Stimulated activated CD8-positive, alpha-beta memory T cell treated with anti-CD3 and anti-CD28 coated beads, Interleukin-2, amount 100 ng/mL, for 48 hours (primary cell): ENCODE data around the gene ACADM.
"Not testable (repeated sequence)": the region's sequence is repeated elsewhere in the genome, so short reads cannot be mapped to it uniquely, and the experiment has no call there.

Experiments used
- DNase-seq, 2 donors: peaks; one replicate each; pipeline ENCODE4 v3.0.0-alpha.2; 2020; ENCODE audit warnings: low read depth in 2 of 2

Gene ACADM

GRCh38 chr1:75724472-75725022 lies at the start of gene ACADM:
TSS of gene ACADM (plus strand) at chr1:75724709. CDS start at chr1:75724788, 79 bp downstream.
- DNase-seq: peak; percentile 84 to 85

GRCh38 chr1:75677443-75677842 lies 47.1 kb upstream of the ACADM start:
- DNase-seq: no peak

- DNase-seq: not testable (repeated sequence)
These were observed 46.5 kb upstream of the ACADM start for GRCh38 chr1:75677964-75678363.

- DNase-seq: no peak
These were observed 34.0 kb upstream of the ACADM start for GRCh38 chr1:75690547-75690946.

GRCh38 chr1:75693551-75693950 lies 31.0 kb upstream of the ACADM start:
- DNase-seq: no peak

GRCh38 chr1:75696000-75696399 lies 28.5 kb upstream of the ACADM start:
- DNase-seq: no peak

- no peak for DNase-seq
These were observed 17.3 kb upstream of the ACADM start for GRCh38 chr1:75707191-75707590.

GRCh38 chr1:75708910-75709309 lies 15.6 kb upstream of the ACADM start:
- no peak for DNase-seq

GRCh38 chr1:75710832-75711231 lies 13.7 kb upstream of the ACADM start:
- DNase-seq: no peak

- DNase-seq: no peak
These were observed 12.7 kb upstream of the ACADM start for GRCh38 chr1:75711846-75712245.

GRCh38 chr1:75712306-75712705 lies 12.2 kb upstream of the ACADM start:
- no peak for DNase-seq

- no peak for DNase-seq
These were observed 4.7 kb upstream of the ACADM start for GRCh38 chr1:75719810-75720209.

GRCh38 chr1:75720325-75720724 lies 4.2 kb upstream of the ACADM start:
- DNase-seq: no peak

- DNase-seq: no peak
These were observed 3.7 kb upstream of the ACADM start for GRCh38 chr1:75720820-75721219.

- DNase-seq: not testable (repeated sequence)
These were observed 2.3 kb upstream of the ACADM start for GRCh38 chr1:75722246-75722645.

- DNase-seq: no peak
These were observed 1.5 kb upstream of the ACADM start for GRCh38 chr1:75722966-75723365.

GRCh38 chr1:75723989-75724471 lies 479 bp upstream of the ACADM start:
- peak; percentile 65 to 74 for DNase-seq

- DNase-seq: no peak
These were observed 757 bp downstream of the ACADM start for GRCh38 chr1:75725266-75725665.

- no peak for DNase-seq
These were observed 1.4 kb downstream of the ACADM start for GRCh38 chr1:75725861-75726361.

GRCh38 chr1:75727571-75727970 lies 3.1 kb downstream of the ACADM start:
- no peak for DNase-seq

- DNase-seq: no peak
These were observed 5.9 kb downstream of the ACADM start for GRCh38 chr1:75730432-75730831.

GRCh38 chr1:75731881-75732280 lies 7.4 kb downstream of the ACADM start:
- DNase-seq: no peak

- no peak for DNase-seq
These were observed 8.2 kb downstream of the ACADM start for GRCh38 chr1:75732703-75733102.

GRCh38 chr1:75733661-75734060 lies 9.2 kb downstream of the ACADM start:
- no peak for DNase-seq
